GM19468 (cell line): Measurements from ENCODE around the gene PATJ.
"Not testable (repeated sequence)": the region's sequence is repeated elsewhere in the genome, so short reads cannot be mapped to it uniquely, and the experiment has no call there.

Experiments
- ATAC-seq: cut with Tn5 transposase; IDR thresholded peaks from one replicate; pipeline ENCODE4 v1.9.1; 2021; ENCODE audit warnings: mild to moderate bottlenecking, moderate library complexity, moderate number of reproducible peaks; ENCODE audit not compliant: unreplicated experiment; ENCODE audit errors: extremely low read depth

The PATJ gene

GRCh38 chr1:61930116-61930645 lies 187.9 kb downstream of the PATJ start:
- no peak for ATAC-seq

GRCh38 chr1:61931587-61932279 lies 189.5 kb downstream of the PATJ start:
- ATAC-seq = no peak

GRCh38 chr1:61935516-61935915 lies 193.2 kb downstream of the PATJ start:
- no peak for ATAC-seq

GRCh38 chr1:61936839-61937238 lies 194.6 kb downstream of the PATJ start:
- ATAC-seq = no peak

GRCh38 chr1:61941794-61942193 lies 199.5 kb downstream of the PATJ start:
- ATAC-seq = no peak

GRCh38 chr1:61942856-61943255 lies 200.6 kb downstream of the PATJ start:
- ATAC-seq = no peak

- not testable (repeated sequence) for ATAC-seq
These were observed 206.4 kb downstream of the PATJ start for GRCh38 chr1:61948685-61949084.

- no peak for ATAC-seq
These were observed 208.1 kb downstream of the PATJ start for GRCh38 chr1:61950418-61950817.

- ATAC-seq = no peak
These were observed 209.7 kb downstream of the PATJ start for GRCh38 chr1:61951731-61952580.

- ATAC-seq = no peak
These were observed 210.4 kb downstream of the PATJ start for GRCh38 chr1:61952675-61953074.

- ATAC-seq = no peak
These were observed 211.0 kb downstream of the PATJ start for GRCh38 chr1:61953076-61953789.

GRCh38 chr1:61953790-61954150 lies 211.5 kb downstream of the PATJ start:
- ATAC-seq = no peak

- no peak for ATAC-seq
These were observed 213.0 kb downstream of the PATJ start for GRCh38 chr1:61955261-61955660.

- no peak for ATAC-seq
These were observed 213.9 kb downstream of the PATJ start for GRCh38 chr1:61956016-61956645.

GRCh38 chr1:61956784-61957183 lies 214.5 kb downstream of the PATJ start:
- ATAC-seq = no peak

GRCh38 chr1:61961009-61961408 lies 218.7 kb downstream of the PATJ start:
- no peak for ATAC-seq

GRCh38 chr1:61962631-61963030 lies 220.4 kb downstream of the PATJ start:
- ATAC-seq = no peak

GRCh38 chr1:61966450-61967225 lies 224.4 kb downstream of the PATJ start:
- not testable (repeated sequence) for ATAC-seq

- ATAC-seq = no peak
These were observed 225.5 kb downstream of the PATJ start for GRCh38 chr1:61967750-61968149.

GRCh38 chr1:61968869-61969268 lies 226.6 kb downstream of the PATJ start:
- ATAC-seq = no peak
